ENCODE data around the gene IGSF9B. TPM values are rescaled to one million over a fixed set of nuclear protein-coding genes. Genes with fewer than 3 reads are reported as not detected.

The IGSF9B gene
- total RNA-seq, 1 experiment from 2014 or later, result not detected

DNA sequence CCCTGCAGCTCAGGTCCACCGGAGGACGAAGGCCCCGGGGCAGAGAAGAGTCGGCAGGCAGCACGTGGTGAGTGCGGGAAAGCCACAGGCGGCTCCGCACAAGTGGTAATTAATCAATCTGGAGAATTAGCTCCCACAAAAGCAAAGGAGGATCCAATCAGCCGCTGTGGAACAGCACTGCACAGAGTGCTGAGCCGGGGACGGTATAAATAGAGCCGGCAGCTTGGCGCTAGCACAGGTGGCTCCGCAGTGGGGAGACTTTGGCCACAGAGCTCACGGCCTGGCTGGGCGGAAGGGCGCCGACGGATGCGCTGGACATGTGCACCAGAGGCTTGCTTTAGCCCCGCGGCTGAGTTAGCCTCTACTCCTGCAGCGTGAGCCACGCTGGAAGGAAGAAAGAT, 48.9 kb downstream of the IGSF9B start:
- H3K4me1 ChIP-seq (replicated peaks), result no peaks in the 10 kb centered on the region
- no peak overlapping the region for H3K27ac ChIP-seq
- H3K4me3 ChIP-seq, result no peak overlapping the region
- H3K9me3 ChIP-seq (replicated peaks), result no peaks in the 10 kb centered on the region
- H3K27me3 ChIP-seq (replicated peaks), result no peaks in the 10 kb centered on the region
- no peak for DNase-seq (ENCODE audit: low read depth in 1 of 2, low spot score in 2 of 2)
- H3K36me3 ChIP-seq, result no peaks in the 10 kb centered on the region

DNA sequence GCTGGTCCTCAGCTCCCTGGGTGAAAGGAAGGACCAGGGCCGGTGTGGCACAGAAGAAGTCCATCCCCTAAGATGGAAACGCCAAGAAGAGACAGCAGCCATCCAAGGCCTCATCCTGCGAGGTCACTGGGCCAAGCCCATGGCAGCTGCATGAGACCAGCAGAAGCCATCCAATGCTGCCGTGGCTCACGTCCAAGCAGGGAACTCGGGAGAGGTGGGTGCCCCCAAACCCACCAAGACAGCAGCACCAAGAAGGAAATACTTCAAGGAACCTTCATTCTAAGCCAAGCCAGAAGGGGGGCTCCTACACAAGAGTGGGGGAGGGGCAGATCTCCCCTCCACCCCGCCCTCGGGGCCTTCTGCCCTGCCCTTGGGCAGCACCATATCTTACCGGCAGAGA, 49.6 kb downstream of the IGSF9B start:
- H3K27me3 ChIP-seq (replicated peaks), result no peaks in the 10 kb centered on the region
- no peak for DNase-seq (ENCODE audit: low read depth in 1 of 2, low spot score in 2 of 2)

DNA sequence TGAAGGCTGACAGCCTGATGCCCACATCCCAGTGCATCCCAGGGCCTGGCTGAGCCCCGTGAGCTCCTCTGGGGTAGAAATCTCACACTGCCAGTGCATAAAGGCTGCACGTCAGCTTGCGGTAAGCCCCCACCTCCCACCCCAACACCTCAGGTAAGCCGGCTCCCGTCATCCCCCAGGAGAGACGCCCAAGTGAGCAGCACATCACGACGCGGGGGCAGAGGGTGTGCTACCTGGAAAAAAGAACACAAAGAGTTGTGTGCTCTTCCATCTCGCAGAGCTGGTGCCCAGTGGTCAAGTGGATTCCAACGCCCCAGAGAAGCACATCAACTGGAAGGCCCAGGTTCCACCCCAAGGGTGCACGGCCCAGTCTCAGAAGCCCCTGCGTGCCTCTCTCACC, 50.0 kb downstream of the IGSF9B start:
- no peaks in the 10 kb centered on the region for H3K4me1 ChIP-seq (replicated peaks)
- H3K27ac ChIP-seq, result no peak overlapping the region
- no peaks in the 10 kb centered on the region for H3K36me3 ChIP-seq
- H3K4me3 ChIP-seq, result no peak overlapping the region
- no peaks in the 10 kb centered on the region for H3K9me3 ChIP-seq (replicated peaks)
- no peak for DNase-seq (ENCODE audit: low read depth in 1 of 2, low spot score in 2 of 2)
- no peaks in the 10 kb centered on the region for H3K27me3 ChIP-seq (replicated peaks)

More for the DNA sequence above, 49.6 kb downstream of the IGSF9B start:
- Histone ChIP-seq H3K4me3 (no peak overlapping the region), H3K4me1 (replicated peaks) (no peaks in the 10 kb centered on the region), H3K36me3 (no peaks in the 10 kb centered on the region), H3K27ac (no peak overlapping the region), H3K9me3 (replicated peaks) (no peaks in the 10 kb centered on the region)

DNA sequence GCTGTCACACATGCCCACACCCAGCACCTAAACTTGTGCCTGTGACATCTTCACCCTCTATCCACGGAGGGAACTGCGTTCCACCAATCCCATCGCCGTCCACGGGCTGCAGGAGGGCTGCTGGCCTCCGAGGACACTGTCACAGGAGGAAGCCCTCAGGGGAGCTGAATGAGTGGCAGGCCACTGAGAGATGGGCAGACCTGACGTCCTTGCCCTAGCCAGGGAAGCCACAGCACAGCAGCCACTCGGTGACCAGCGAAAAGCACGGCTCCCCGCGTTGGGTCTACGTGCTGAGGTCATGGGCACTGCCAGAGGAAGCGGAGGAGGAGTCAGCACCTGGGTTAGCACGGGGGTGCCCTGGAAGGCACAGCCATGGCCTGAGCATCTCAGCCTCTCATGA, 50.5 kb downstream of the IGSF9B start:
- no peak overlapping the region for H3K27ac ChIP-seq
- no peaks in the 10 kb centered on the region for H3K9me3 ChIP-seq (replicated peaks)
- H3K36me3 ChIP-seq, result no peaks in the 10 kb centered on the region
- no peaks in the 10 kb centered on the region for H3K27me3 ChIP-seq (replicated peaks)
- H3K4me3 ChIP-seq, result no peak overlapping the region
- no peaks in the 10 kb centered on the region for H3K4me1 ChIP-seq (replicated peaks)
- DNase-seq (ENCODE audit: low read depth in 1 of 2, low spot score in 2 of 2), result no peak

DNA sequence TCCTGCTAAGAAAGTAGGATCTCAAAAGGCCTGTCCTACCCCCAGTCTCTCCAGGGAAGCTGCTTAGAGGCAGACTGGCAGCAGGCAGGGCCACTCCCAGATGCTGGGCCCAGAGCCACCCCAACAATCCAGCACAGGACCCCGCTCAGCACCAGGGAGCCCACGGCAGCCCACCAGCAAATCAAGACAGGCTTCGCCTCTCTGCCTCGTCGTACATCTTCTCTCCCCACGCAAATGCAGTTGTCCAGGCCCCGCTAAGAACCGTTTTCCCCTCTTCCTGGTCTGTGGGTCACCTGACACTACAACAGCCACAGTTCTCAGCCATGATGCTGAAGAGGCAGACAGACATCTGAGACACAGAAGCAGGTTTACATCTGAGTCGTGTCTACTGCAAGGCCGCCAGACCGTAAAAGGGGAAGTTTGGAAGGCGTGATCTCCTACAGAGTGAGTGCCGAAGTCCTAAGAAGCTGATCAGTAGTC, 51.1 kb downstream of the IGSF9B start:
- no peak for DNase-seq (ENCODE audit: low read depth in 1 of 2, low spot score in 2 of 2)
- Histone ChIP-seq H3K36me3 (no peaks in the 10 kb centered on the region), H3K9me3 (replicated peaks) (no peaks in the 10 kb centered on the region), H3K27ac (no peak overlapping the region), H3K4me1 (replicated peaks) (no peaks in the 10 kb centered on the region), H3K27me3 (replicated peaks) (no peaks in the 10 kb centered on the region), H3K4me3 (no peak overlapping the region)

DNA sequence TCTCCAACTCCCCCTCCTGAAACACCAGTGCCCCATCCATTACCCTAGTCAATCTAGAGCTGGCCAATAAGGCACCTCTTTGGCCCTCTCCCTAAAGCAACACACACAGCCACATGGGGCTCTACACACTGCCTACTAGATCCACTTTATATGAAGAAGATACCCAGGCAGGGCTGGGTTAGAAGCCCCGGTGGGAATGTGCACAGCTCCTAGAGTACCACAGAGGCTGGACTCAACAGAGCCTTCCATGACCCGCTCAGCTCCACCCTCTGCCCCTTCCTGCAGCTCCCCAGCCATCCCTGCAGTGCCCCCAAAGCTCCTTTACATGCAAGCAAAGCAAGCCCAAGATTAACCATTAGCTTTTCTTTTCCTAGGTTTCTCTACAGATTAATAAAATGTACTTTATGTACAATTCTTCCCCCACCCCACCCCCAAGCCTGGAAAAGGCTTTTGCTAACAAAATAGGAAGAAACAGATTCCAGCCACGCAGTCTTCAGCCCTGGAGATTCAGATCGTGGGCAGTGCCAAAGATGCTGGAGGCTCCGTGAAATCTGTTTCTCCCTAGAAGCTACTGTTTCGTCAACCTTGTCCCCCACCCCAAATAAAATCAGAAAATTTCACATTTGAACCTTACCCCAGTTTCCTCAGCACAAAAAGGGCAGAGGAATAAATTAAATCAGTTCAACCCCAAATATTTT, 51.8 kb downstream of the IGSF9B start:
- H3K4me1 ChIP-seq (replicated peaks), result no peaks in the 10 kb centered on the region
- H3K4me3 ChIP-seq, result no peak overlapping the region
- no peak for DNase-seq (ENCODE audit: low read depth in 1 of 2, low spot score in 2 of 2)

DNA sequence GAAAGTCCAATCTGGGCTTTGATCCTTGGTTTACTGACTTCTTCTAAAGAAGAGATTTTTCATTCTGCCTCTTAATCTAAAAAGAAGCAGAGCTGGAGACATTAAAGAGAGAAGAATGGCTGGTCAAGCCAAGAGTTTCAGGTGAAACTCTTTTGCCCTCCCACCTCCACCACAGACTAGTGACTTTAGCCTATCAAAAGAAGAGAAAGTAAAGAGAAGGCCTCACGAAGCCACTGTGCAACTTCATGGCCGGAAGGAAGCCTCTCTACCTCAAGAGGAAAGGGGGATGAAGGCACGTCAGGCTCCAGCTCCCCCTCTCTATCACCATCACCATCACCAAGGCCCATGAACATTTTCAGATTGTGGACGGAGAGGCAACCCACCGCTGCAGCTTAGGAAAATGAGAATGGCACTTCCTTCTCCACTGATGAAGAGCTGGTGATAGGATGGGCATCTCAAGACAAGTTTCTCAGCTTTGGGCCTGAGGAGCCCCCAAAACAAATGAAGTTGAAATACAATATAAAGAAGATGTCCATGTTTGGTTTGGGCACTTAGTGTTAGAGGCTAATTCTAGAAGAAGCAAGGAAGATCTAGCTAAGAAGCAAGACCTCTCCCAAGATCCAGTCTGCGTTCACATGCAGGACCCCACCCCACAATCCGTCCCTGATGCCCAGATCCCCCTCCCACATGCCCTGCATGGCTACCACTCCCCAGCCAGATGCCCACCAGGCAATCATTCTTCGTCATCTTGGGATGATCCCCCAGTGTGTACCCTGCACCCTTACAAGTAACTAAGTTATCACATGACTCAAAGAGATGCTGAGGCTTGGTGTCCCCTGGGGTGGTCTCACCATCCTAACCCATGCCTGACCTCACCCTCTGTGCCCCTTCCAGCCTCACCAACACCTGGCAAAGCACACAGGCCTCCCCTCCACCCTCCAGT, 52.6 kb downstream of the IGSF9B start:
- Histone ChIP-seq H3K9me3 (replicated peaks) (no peaks in the 10 kb centered on the region), H3K4me3 (no peak overlapping the region), H3K27ac (no peak overlapping the region), H3K27me3 (replicated peaks) (no peaks in the 10 kb centered on the region), H3K4me1 (replicated peaks) (no peaks in the 10 kb centered on the region), H3K36me3 (no peaks in the 10 kb centered on the region)
- DNase-seq (ENCODE audit: low read depth in 1 of 2, low spot score in 2 of 2), result no peak

More for the DNA sequence above, 51.8 kb downstream of the IGSF9B start:
- Histone ChIP-seq H3K27me3 (replicated peaks) (no peaks in the 10 kb centered on the region), H3K27ac (no peak overlapping the region), H3K36me3 (no peaks in the 10 kb centered on the region), H3K9me3 (replicated peaks) (no peaks in the 10 kb centered on the region)

DNA sequence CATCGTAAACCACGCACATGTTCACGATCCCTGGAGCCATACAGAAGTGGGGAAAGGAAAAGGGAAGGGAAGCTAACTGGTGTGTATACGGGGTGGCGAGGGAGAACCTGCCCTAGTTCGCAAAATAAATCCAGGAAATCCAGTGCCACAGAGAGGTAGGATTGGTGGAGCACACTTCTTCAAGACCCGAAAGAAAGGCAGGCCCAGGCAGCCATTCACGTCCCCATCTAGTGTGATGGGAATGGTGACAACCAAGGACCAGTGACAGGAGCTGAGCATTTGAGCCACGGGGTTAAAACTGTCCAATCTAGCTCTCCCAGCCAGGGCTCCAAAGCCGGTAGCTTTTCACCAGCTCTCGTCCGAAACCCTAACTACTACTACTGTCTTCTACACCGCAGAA, 53.7 kb downstream of the IGSF9B start:
- Histone ChIP-seq H3K27ac (no peak overlapping the region), H3K4me1 (replicated peaks) (no peaks in the 10 kb centered on the region), H3K36me3 (no peaks in the 10 kb centered on the region), H3K4me3 (no peak overlapping the region), H3K27me3 (replicated peaks) (no peaks in the 10 kb centered on the region), H3K9me3 (replicated peaks) (no peaks in the 10 kb centered on the region)
- DNase-seq (ENCODE audit: low read depth in 1 of 2, low spot score in 2 of 2), result no peak

DNA sequence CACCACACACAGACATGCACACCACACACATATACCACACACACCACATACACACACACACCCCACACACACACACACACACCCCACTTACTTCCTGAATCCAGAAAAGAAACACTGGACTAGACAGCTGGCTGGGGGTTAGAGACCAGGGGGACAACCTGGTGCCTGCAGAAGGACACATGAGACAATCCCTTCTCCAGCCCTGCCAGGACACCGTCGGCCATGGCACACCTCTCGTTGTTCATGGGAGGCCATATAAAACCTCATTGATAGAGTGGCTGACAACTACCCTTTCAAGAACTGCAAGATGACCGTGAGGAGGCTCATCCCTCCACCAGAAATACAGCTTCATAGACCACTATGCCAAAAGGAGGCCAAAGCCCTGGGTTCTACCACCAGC, 54.3 kb downstream of the IGSF9B start:
- H3K36me3 ChIP-seq, result no peaks in the 10 kb centered on the region
- no peak for DNase-seq (ENCODE audit: low read depth in 1 of 2, low spot score in 2 of 2)
- no peaks in the 10 kb centered on the region for H3K9me3 ChIP-seq (replicated peaks)
- no peak overlapping the region for H3K4me3 ChIP-seq
- H3K27ac ChIP-seq, result no peak overlapping the region
- no peaks in the 10 kb centered on the region for H3K27me3 ChIP-seq (replicated peaks)
- no peaks in the 10 kb centered on the region for H3K4me1 ChIP-seq (replicated peaks)

DNA sequence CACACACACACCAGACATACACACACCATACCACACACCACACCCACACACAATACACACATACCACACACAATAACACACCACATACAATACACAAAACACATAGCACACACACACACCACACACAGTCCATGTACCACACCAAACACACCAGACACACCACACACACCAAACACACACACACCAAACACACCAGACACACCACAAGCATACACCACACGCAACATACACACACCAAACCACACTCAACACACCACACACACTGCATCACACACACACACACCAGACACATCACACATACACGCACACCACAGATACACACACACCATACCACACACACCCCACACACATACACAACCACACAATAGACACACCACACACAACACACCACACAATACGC, 54.8 kb downstream of the IGSF9B start:
- H3K27ac ChIP-seq, result no peak overlapping the region
- H3K4me1 ChIP-seq (replicated peaks), result no peaks in the 10 kb centered on the region
- H3K27me3 ChIP-seq (replicated peaks), result no peaks in the 10 kb centered on the region
- DNase-seq (ENCODE audit: low read depth in 1 of 2, low spot score in 2 of 2), result no peak
- no peaks in the 10 kb centered on the region for H3K9me3 ChIP-seq (replicated peaks)
- H3K4me3 ChIP-seq, result no peak overlapping the region
- no peaks in the 10 kb centered on the region for H3K36me3 ChIP-seq

DNA sequence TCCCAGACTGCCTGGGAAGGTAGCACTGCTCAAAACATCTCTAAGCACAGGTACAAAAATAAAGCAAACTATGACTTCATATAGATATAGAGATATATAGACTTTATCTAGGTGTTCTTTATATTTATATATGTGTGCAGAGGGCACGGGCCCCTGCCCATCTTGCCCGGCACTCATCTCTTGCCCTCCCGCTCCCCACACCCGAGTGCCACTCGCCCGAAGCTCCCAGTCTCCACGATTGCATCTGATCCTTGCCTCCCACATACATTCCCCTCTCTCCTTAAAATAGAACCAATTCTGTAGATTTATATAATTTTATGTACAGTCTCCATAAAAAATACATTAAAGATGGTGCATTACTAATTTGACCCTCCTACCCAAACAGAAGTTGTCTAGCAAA, 55.5 kb downstream of the IGSF9B start:
- no peak overlapping the region for H3K4me3 ChIP-seq
- H3K9me3 ChIP-seq (replicated peaks), result no peaks in the 10 kb centered on the region
- no peak overlapping the region for H3K27ac ChIP-seq
- DNase-seq (ENCODE audit: low read depth in 1 of 2, low spot score in 2 of 2), result no peak
- no peaks in the 10 kb centered on the region for H3K27me3 ChIP-seq (replicated peaks)
- no peaks in the 10 kb centered on the region for H3K4me1 ChIP-seq (replicated peaks)
- no peaks in the 10 kb centered on the region for H3K36me3 ChIP-seq

DNA sequence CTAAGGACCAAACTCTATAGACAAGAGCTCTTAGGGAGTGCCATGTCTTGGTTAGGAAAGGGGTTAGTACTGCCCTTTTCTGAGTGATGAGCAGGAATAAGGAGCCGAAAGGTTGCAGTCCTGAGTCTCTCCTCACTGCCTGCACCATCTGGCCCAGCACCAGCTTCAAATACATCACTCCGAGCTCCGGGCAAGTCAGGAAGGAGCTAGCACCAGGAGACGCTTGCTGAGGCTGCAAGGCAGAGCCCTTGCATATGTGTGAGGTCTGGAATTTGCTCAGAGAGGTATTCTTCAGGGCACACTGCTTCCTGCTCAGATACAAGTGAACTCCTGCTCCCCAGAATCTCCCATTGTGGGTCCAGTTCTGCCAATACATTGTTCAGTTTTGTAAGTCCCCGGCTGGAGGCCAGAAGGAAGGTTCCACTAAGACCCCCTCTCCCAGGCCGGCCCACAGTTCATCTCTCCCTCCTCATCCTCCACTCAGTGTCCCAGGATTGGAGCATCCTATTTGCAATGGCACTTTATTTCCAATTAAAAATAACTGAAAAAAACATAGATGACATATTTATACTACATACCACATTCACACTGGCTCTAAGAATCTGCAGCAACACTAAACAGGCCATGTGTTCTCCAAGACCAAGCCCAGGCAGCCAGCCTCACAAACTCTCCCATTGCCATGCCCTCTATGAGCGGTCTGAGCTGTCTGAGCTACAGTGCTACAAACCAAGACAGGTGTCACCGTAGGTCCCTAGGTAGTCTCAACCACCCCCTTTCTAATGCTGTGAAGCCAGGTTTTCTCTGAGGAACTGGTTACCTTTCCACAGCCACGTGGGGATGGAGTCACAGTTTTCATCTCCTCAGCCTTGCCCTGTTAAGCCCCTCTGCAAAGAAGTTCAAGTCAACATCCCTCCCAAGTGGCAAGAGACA, 56.3 kb downstream of the IGSF9B start:
- Histone ChIP-seq H3K27me3 (replicated peaks) (no peaks in the 10 kb centered on the region), H3K4me1 (replicated peaks) (no peaks in the 10 kb centered on the region), H3K27ac (no peak overlapping the region), H3K36me3 (no peaks in the 10 kb centered on the region), H3K4me3 (no peak overlapping the region), H3K9me3 (replicated peaks) (no peaks in the 10 kb centered on the region)
- DNase-seq (ENCODE audit: low read depth in 1 of 2, low spot score in 2 of 2), result no peak

DNA sequence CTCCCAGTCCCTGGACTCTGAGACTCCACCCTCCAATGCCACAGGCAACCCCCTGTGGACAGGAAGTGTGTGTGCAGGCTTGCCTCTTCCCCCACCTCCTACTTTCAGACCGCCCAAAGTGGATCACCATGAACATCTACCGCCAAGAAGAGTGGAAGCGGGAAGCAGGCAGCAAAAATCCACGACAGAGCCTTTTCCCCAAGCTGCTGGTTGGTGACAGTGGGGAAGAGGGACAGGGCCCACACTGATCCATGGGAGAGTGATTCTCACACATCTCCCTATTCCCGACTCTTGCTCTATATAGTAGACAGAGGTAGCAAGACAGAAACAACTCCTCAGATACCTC, 58.0 kb downstream of the IGSF9B start:
- Histone ChIP-seq H3K36me3 (no peaks in the 10 kb centered on the region), H3K4me3 (no peak overlapping the region), H3K27me3 (replicated peaks) (no peaks in the 10 kb centered on the region), H3K9me3 (replicated peaks) (no peaks in the 10 kb centered on the region), H3K27ac (no peak overlapping the region), H3K4me1 (replicated peaks) (no peaks in the 10 kb centered on the region)
- DNase-seq (ENCODE audit: low read depth in 1 of 2, low spot score in 2 of 2), result no peak
